ENCODE data around the gene USP16. TPM values are rescaled to one million over a fixed set of nuclear protein-coding genes. Genes with fewer than 3 reads are reported as not detected.

Gene USP16
- total RNA-seq, 2 donors from 2014 or later = 33.3 to 34.2 TPM

GRCh38 chr21:29085106-29085752 is 60.8 kb downstream of the USP16 start:
- H3K27ac ChIP-seq = no peak overlapping the region
- no peak overlapping the region for H3K4me3 ChIP-seq
- no peaks in the 10 kb centered on the region for H3K36me3 ChIP-seq
- DNase-seq = no peak
- intact Hi-C loops (cut with DNase I) = loop anchor here (10.0 kb wide), 1 partner anchor 770 kb away; no protein-coding TSS in a partner anchor
- TF ChIP-seq, protein P1, sequence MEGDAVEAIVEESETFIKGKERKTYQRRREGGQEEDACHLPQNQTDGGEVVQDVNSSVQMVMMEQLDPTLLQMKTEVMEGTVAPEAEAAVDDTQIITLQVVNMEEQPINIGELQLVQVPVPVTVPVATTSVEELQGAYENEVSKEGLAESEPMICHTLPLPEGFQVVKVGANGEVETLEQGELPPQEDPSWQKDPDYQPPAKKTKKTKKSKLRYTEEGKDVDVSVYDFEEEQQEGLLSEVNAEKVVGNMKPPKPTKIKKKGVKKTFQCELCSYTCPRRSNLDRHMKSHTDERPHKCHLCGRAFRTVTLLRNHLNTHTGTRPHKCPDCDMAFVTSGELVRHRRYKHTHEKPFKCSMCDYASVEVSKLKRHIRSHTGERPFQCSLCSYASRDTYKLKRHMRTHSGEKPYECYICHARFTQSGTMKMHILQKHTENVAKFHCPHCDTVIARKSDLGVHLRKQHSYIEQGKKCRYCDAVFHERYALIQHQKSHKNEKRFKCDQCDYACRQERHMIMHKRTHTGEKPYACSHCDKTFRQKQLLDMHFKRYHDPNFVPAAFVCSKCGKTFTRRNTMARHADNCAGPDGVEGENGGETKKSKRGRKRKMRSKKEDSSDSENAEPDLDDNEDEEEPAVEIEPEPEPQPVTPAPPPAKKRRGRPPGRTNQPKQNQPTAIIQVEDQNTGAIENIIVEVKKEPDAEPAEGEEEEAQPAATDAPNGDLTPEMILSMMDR (IDR thresholded peaks at IDR 0.05) = no peak
- H3K4me1 ChIP-seq = no peaks in the 10 kb centered on the region
- H3K27me3 ChIP-seq = no peaks in the 10 kb centered on the region
- H3K9me3 ChIP-seq = no peaks in the 10 kb centered on the region
- H3K9ac ChIP-seq (ENCODE audit: low read depth in 2 of 2, low read length in 2 of 2) = no peak overlapping the region

- intact Hi-C loops (cut with DNase I) = loop anchor here (2.0 to 5.0 kb wide), 2 partner anchors 71 to 282 kb away; no protein-coding TSS in a partner anchor
- H3K36me3 ChIP-seq = no peaks in the 10 kb centered on the region
- H3K4me1 ChIP-seq = no peaks in the 10 kb centered on the region
- no peaks in the 10 kb centered on the region for H3K9me3 ChIP-seq
- H3K27me3 ChIP-seq = no peaks in the 10 kb centered on the region
- no peak overlapping the region for H3K27ac ChIP-seq
- TF ChIP-seq, protein P1 (IDR thresholded peaks at IDR 0.05) = no peak
- DNase-seq = no peak
- peak overlapping the region in 1 of 2 donors; percentile 9 for H3K9ac ChIP-seq (ENCODE audit: low read depth in 2 of 2, low read length in 2 of 2)
- no peak overlapping the region for H3K4me3 ChIP-seq
Measured at GRCh38 chr21:29091033-29091432, 66.6 kb downstream of the USP16 start.

DNA sequence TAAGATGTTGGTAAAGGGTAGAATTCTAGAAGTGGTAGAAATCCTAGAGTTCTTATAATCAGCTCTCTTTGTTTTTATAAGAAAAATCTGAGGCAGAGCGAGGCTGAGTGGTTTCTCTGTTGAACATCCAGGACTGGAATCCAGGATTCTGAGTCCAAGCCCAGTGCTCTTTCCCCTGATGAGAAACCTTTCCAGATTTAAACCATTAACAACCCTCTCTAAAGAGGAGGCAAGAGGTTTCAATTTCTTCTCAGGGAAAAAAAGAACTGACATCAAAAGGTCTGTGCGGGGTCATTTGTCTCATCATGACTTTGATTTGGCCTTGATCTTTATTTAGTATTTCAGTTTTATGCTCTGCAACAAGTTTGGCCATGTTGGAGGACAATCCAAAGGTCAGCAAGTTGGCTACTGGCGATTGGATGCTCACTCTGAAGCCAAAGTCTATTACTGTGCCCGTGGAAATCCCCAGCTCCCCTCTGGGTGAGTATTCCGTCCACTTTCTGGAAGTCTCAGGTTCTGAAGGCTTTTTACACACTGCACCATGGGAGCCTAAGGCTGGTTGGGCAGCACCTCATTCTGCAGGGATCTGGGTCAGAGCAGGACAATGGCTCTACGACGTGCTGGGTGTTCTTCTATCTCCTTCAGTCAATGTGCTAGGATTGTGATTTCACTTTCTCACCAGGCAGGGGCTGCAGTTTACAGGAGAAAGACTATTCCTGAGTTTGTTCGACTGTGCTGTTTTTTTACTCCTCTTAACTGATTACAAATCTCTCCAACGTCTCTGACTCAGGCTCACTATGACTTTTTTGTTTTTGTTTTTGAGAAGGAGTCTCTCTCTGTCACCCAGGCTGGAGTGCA is 67.9 kb downstream of the USP16 start:
- Histone ChIP-seq H3K27me3 (no peaks in the 10 kb centered on the region), H3K27ac (no peak overlapping the region), H3K36me3 (no peaks in the 10 kb centered on the region), H3K4me3 (no peak overlapping the region), H3K4me1 (no peaks in the 10 kb centered on the region), H3K9ac (ENCODE audit: low read depth in 2 of 2, low read length in 2 of 2) (no peak overlapping the region), H3K9me3 (no peaks in the 10 kb centered on the region)
- DNase-seq = no peak
- TF ChIP-seq, protein P1 (IDR thresholded peaks at IDR 0.05) = no peak
- intact Hi-C loops (cut with DNase I) = loop anchor here (5.0 kb wide), 1 partner anchor 70 kb away; no protein-coding TSS in a partner anchor

DNA sequence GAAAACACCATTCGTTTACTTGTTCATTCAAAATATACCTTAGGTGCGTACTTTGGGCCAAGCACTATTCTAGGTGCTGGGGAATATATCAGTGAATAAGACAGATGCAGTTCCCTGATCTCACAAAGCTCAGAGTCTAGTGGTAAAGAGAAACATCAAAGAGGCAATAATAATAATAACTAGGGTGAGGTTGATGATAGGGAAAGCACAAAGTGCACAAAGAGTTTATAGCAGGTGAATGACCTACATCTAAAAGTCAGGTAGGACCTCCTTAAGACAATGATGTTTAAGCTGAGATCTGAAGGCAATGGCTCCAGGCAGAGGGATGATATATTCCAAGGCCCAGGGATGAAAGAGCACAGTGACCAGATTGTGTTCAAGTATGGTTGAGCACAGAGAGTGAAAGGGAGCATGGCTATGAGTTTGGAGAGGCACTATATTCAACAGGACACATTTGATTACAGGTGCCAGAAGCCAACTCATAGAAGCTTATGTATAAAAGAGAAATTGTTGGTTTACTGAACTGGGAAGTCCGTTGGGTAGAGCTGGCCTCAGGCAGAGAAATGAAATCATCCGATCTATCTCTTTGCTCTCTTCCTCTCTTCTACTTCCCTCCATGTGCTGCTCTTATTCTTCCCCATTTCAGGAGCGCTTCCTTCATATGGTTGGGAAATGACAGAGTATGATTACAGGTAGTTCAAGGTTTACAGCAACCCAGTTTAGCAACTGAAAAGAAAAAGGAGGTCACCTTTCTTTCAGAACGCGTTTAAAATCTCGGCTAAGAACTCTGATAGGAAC is 71.9 kb downstream of the USP16 start:
- Histone ChIP-seq H3K4me1 (no peaks in the 10 kb centered on the region), H3K36me3 (no peaks in the 10 kb centered on the region), H3K9ac (ENCODE audit: low read depth in 2 of 2, low read length in 2 of 2) (no peak overlapping the region), H3K4me3 (no peak overlapping the region), H3K27ac (no peak overlapping the region), H3K27me3 (no peaks in the 10 kb centered on the region), H3K9me3 (no peaks in the 10 kb centered on the region)
- intact Hi-C loops (cut with DNase I) = no loop called here
- TF ChIP-seq, protein P1 (IDR thresholded peaks at IDR 0.05) = no peak
- DNase-seq = no peak

DNA sequence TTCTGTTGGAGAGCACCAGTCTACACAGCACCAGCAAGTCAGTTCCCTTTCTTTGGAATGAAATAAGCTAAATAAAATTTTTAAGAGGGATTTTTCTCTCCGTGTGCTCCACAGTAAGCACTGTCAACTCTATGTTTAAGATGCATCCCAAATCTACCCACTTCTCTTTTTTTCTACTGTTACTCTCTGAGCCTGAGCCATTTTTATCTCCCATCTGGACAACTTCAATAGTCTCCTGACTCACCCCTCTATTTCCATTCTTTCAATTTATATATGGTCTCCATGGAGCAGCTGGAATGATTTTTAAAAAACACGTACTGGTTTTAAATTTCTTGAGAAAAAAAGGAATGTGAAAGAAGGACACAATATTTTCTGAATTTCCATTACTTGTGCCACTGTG is 73.7 kb downstream of the USP16 start:
- Histone ChIP-seq H3K9ac (ENCODE audit: low read depth in 2 of 2, low read length in 2 of 2) (no peak overlapping the region), H3K4me3 (no peak overlapping the region), H3K9me3 (no peaks in the 10 kb centered on the region), H3K36me3 (no peaks in the 10 kb centered on the region), H3K27me3 (no peaks in the 10 kb centered on the region), H3K4me1 (no peaks in the 10 kb centered on the region), H3K27ac (no peak overlapping the region)
- no peak for DNase-seq
- intact Hi-C loops (cut with DNase I) = no loop called here
- TF ChIP-seq, protein P1 (IDR thresholded peaks at IDR 0.05) = no peak

All from colonic mucosa (tissue), 4 donors.